Liver (tissue), 9 donors: ENCODE results near the gene STIM1. TPM values are rescaled to one million over a fixed set of nuclear protein-coding genes. Genes with fewer than 3 reads are reported as not detected.
"Not testable (repeated sequence)": the region's sequence is repeated elsewhere in the genome, so short reads cannot be mapped to it uniquely, and the experiment has no call there.

Experiments
- DNase-seq: peaks from one replicate; pipeline ENCODE4 v3.0.0-alpha.2; 2017; ENCODE audit warnings: low spot score
- H3K27ac ChIP-seq, 2 donors: one replicate each; pipeline ENCODE4 v1.7.0; 2013; ENCODE audit warnings: inconsistent platforms in 2 of 2, low read length in 2 of 2, control low read depth in 1 of 2, low read depth in 1 of 2, mild to moderate bottlenecking in 1 of 2
- H3K27me3 ChIP-seq, 4 donors: one replicate each; pipeline versions ENCODE4 v1.6.1 to v1.7.0; 2013; ENCODE audit warnings: low read length in 3 of 4, inconsistent platforms in 1 of 4, mild to moderate bottlenecking in 1 of 4, moderate library complexity in 1 of 4; ENCODE audit not compliant: control insufficient read depth in 4 of 4, insufficient read depth in 4 of 4
- H3K36me3 ChIP-seq, 4 donors: one replicate each; pipeline versions ENCODE4 v1.6.1 to v1.7.0; 2013; ENCODE audit warnings: low read length in 3 of 4, mild to moderate bottlenecking in 3 of 4, low read depth in 1 of 4, moderate library complexity in 1 of 4; ENCODE audit not compliant: control insufficient read depth in 4 of 4, insufficient read depth in 3 of 4
- H3K4me1 ChIP-seq, 4 donors: one replicate each; pipeline versions ENCODE4 v1.6.1 to v1.7.0; 2013; ENCODE audit warnings: low read length in 3 of 4, mild to moderate bottlenecking in 3 of 4, moderate library complexity in 1 of 4; ENCODE audit not compliant: control insufficient read depth in 4 of 4, insufficient read depth in 4 of 4
- H3K4me3 ChIP-seq, 3 donors: one replicate each; pipeline versions ENCODE4 v1.6.1 to v1.7.0; 2013; ENCODE audit warnings: low read length in 3 of 3, control low read depth in 1 of 3, low read depth in 1 of 3, mild to moderate bottlenecking in 1 of 3
- H3K9ac ChIP-seq, 2 donors: one replicate each; pipeline ENCODE4 v1.7.0; 2013; ENCODE audit warnings: low read length in 2 of 2, mild to moderate bottlenecking in 2 of 2, moderate library complexity in 2 of 2, control low read depth in 1 of 2, low read depth in 1 of 2
- H3K9me3 ChIP-seq, 4 donors: one replicate each; pipeline versions ENCODE4 v1.6.1 to v1.7.0; 2013; ENCODE audit warnings: low read length in 3 of 4; ENCODE audit not compliant: control insufficient read depth in 4 of 4
- EGR1 ChIP-seq, 2 donors: IDR thresholded peaks; 2 replicates each; pipeline ENCODE4 v1.6.1; 2016 to 2018; ENCODE audit warnings: antibody characterized with exemption in 2 of 2, low read depth in 2 of 2
- GABPA ChIP-seq, 2 donors: IDR thresholded peaks in 1 of 2; conservative IDR thresholded peaks in 1 of 2; 2 replicates each; pipeline ENCODE4 v1.6.1; 2016; ENCODE audit warnings: antibody characterized with exemption in 2 of 2, mild to moderate bottlenecking in 1 of 2, moderate library complexity in 1 of 2
- HNF4A ChIP-seq, 2 donors: conservative IDR thresholded peaks; 2 replicates each; pipeline ENCODE4 v1.6.1; 2016; ENCODE audit warnings: antibody characterized with exemption in 2 of 2, mild to moderate bottlenecking in 2 of 2
- HNF4G ChIP-seq: IDR thresholded peaks from 2 replicates; pipeline ENCODE4 v1.6.1; 2016; ENCODE audit warnings: antibody characterized with exemption
- JUND ChIP-seq, 2 donors: IDR thresholded peaks; 2 replicates each; pipeline ENCODE4 v1.6.1; 2016; ENCODE audit warnings: antibody characterized with exemption in 2 of 2
- NR2F2 ChIP-seq: IDR thresholded peaks from 2 replicates; pipeline ENCODE4 v1.6.1; 2016; ENCODE audit warnings: antibody characterized with exemption
- RAD21 ChIP-seq, 2 donors: IDR thresholded peaks; 2 replicates each; pipeline ENCODE4 v1.6.1; 2016; ENCODE audit warnings: antibody characterized with exemption in 2 of 2, mild to moderate bottlenecking in 2 of 2
- SP1 ChIP-seq: IDR thresholded peaks from 2 replicates; pipeline ENCODE4 v1.6.1; 2018; ENCODE audit warnings: antibody characterized with exemption, mild to moderate bottlenecking
- TAF1 ChIP-seq: conservative IDR thresholded peaks from 2 replicates; pipeline ENCODE4 v1.6.1; 2016; ENCODE audit warnings: antibody characterized with exemption, mild to moderate bottlenecking
- WGBS: extraction: QIAGEN DNeasy Blood & Tissue Kit; methylation state at CpG from one replicate; pipeline ENCODE4 v1.1.7; 2013; 5-methylcytosine and 5-hydroxymethylcytosine counted together
- polyA plus RNA-seq, 2 donors: library from polyadenylated mRNA; stranded (reverse) in 1 of 2; unstranded in 1 of 2; fragments of 200-250 nt in 1 of 2; fragments of >200 nt in 1 of 2; fragmentation: Nextera tagmentation in 1 of 2; extraction: Ambion mirVana in 1 of 2; gene quantifications; one replicate each; pipeline versions ENCODE4 v1.2.1 to v1.2.3, GENCODE V29; 2013 to 2015
- total RNA-seq, 2 donors: library from RNA; depleted of rRNA; stranded (reverse); fragments of >200 nt; gene quantifications; one replicate each; pipeline ENCODE4 v1.2.3, GENCODE V29; 2014
- TF ChIP-seq, protein P1 (sequence below): IDR thresholded peaks from 2 replicates; pipeline ENCODE4 v1.6.1; 2016; ENCODE audit warnings: antibody characterized with exemption
- TF ChIP-seq, protein P2 (sequence below): IDR thresholded peaks from 2 replicates; pipeline ENCODE4 v1.6.1; 2016; ENCODE audit warnings: antibody characterized with exemption
- TF ChIP-seq, protein P3 (sequence below): fragments of 150-350 bp; IDR thresholded peaks from 2 replicates; pipeline ENCODE4 v1.5.1; 2017; ENCODE audit warnings: improper control_type of control experiment, low read depth, low read length; ENCODE audit not compliant: missing input control
- donor health status: healthy.
- donor health status: healthy.
- donor health status: healthy.
- donor health status: healthy.
- donor health status: healthy.

Gene STIM1
- total and polyA plus RNA-seq, 4 donors, result 19.7 to 42.9 (median 25.1) TPM

DNA sequence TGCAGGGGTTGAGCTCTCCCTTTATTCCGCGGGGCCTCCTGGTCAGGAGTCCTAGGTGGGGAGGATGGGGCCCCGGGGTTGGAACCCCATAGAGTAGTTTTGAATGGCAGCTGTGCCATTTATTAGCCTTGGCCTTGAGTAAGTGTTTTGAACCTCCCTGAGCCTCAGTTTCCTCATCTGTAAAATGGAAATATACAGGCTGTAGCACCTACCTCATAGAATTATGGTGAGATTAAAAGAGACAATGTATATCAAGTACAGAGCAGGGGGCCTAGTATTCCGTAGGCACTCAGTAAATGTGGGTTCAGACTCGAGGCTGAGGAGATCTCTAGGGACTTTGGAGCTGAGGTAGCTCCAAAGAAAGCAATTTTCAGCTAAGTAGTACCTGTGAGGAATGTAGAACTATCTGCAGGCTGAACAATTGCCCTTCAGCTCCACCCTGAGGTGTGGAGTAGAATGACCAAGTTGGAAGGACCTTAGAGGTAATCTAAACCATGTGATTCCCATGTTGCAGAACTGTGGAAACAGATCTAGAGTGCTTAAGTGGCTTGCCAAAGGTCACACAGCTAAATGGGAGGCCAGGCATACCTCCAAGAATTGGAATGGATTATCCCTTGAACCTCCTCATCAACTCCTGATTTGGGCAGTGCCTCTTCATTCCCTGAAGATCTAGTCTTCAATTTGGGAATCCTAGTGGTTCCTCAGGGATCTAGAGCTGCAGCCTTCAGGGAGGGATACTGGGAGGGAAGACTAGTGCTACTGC is 46.4 kb upstream of the STIM1 start (continued):
- TF ChIP-seq HNF4G (peak; percentile 11), JUND (IDR thresholded peaks at IDR 0.05) (no peak), NR2F2 (no peak), TAF1 (no peak)
- TF ChIP-seq, protein P1, sequence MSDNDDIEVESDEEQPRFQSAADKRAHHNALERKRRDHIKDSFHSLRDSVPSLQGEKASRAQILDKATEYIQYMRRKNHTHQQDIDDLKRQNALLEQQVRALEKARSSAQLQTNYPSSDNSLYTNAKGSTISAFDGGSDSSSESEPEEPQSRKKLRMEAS, result peak; percentile 15

DNA sequence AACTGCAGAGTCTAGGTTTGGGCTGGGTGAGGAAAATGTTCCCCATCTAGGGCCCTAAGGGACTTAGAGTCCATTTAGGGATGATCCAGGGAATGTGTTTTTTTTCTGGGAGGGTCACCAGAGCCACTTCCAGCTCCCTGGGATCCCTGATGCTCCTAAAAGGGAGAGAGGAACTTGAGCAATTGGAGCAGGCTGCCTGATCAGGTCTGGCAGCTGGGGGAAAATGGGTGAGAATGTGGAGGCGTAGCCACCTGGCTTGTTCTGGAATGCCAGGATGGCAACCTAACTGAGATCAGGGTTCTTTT is 45.9 kb upstream of the STIM1 start:
- Histone ChIP-seq H3K4me3 (no peak overlapping the region), H3K27me3 (no peaks in the 10 kb centered on the region), H3K9me3 (no peaks in the 10 kb centered on the region), H3K4me1 (peaks cover 3 to 17% (median 10%) of the 10 kb centered on the region in 4 donors), H3K9ac (no peak overlapping the region), H3K36me3 (no peaks in the 10 kb centered on the region), H3K27ac (no peak overlapping the region)
- WGBS, result 98% methylated on average over 1 of the region's 1 CpG
- DNase-seq, result no peak
- TF ChIP-seq, protein P2, sequence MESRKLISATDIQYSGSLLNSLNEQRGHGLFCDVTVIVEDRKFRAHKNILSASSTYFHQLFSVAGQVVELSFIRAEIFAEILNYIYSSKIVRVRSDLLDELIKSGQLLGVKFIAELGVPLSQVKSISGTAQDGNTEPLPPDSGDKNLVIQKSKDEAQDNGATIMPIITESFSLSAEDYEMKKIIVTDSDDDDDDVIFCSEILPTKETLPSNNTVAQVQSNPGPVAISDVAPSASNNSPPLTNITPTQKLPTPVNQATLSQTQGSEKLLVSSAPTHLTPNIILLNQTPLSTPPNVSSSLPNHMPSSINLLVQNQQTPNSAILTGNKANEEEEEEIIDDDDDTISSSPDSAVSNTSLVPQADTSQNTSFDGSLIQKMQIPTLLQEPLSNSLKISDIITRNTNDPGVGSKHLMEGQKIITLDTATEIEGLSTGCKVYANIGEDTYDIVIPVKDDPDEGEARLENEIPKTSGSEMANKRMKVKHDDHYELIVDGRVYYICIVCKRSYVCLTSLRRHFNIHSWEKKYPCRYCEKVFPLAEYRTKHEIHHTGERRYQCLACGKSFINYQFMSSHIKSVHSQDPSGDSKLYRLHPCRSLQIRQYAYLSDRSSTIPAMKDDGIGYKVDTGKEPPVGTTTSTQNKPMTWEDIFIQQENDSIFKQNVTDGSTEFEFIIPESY, result no peak
- peak; percentile 2 for TF ChIP-seq HNF4G

DNA sequence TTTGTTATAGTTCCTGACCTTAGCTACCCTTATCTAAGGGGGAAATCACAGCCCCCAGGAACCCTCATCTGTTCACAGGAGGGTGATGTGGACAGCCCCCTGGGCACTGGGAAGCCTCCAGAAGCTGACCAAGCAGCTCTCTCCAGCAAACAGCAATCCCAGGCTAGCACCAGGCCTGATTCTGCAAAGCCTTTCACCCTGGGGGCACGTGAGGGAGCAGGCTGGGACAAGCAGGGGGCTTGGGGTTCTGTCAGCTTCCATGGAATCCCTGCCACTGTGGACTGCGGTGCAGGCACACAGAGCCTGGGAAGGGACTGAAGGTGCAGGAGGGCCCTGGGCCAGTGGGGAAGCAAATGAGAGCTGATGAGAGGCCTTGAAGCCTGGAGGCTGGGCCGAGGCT is 45.0 kb upstream of the STIM1 start:
- H3K4me1 ChIP-seq, result peaks cover 3 to 17% (median 10%) of the 10 kb centered on the region in 4 donors
- no peak overlapping the region for H3K9ac ChIP-seq
- TF ChIP-seq NR2F2, result no peak
- no peak for TF ChIP-seq JUND (IDR thresholded peaks at IDR 0.05)
- no peak for TF ChIP-seq SP1
- TF ChIP-seq EGR1 (IDR thresholded peaks at IDR 0.05; ENCODE audit: low read depth in 2 of 2), result no peak
- 96% methylated on average over 3 of the region's 3 CpGs for WGBS
- no peaks in the 10 kb centered on the region for H3K9me3 ChIP-seq
- no peaks in the 10 kb centered on the region for H3K27me3 ChIP-seq
- no peak overlapping the region for H3K27ac ChIP-seq
- DNase-seq, result no peak
- no peak overlapping the region for H3K4me3 ChIP-seq
- H3K36me3 ChIP-seq, result no peaks in the 10 kb centered on the region

DNA sequence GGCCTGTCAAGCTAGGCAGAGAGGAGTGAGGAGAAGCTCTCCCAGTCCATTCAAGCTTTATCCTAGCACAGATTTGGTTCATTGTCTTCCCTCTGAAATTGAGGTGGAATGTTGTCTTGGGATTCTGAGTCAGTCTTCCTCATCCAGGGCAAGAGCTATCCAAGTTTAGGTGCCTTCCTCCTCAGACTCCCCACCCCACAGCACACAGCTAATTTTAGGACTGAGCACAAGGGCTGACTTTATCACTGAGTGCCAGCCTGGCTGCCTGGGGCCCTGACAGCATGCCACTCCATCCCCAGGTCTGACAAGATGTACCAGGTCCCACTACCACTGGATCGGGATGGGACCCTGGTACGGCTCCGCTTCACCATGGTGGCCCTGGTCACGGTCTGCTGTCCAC is 44.5 kb upstream of the STIM1 start:
- H3K4me3 ChIP-seq, result no peak overlapping the region
- H3K9ac ChIP-seq, result no peak overlapping the region
- H3K36me3 ChIP-seq, result no peaks in the 10 kb centered on the region
- no peak overlapping the region for H3K27ac ChIP-seq
- H3K4me1 ChIP-seq, result peaks cover 3 to 17% (median 10%) of the 10 kb centered on the region in 4 donors
- no peaks in the 10 kb centered on the region for H3K27me3 ChIP-seq
- DNase-seq, result no peak
- WGBS, result 95% methylated on average over 4 of the region's 4 CpGs
- no peak for TF ChIP-seq EGR1 (IDR thresholded peaks at IDR 0.05; ENCODE audit: low read depth in 2 of 2)
- TF ChIP-seq HNF4G, result no peak
- TF ChIP-seq, protein P3, sequence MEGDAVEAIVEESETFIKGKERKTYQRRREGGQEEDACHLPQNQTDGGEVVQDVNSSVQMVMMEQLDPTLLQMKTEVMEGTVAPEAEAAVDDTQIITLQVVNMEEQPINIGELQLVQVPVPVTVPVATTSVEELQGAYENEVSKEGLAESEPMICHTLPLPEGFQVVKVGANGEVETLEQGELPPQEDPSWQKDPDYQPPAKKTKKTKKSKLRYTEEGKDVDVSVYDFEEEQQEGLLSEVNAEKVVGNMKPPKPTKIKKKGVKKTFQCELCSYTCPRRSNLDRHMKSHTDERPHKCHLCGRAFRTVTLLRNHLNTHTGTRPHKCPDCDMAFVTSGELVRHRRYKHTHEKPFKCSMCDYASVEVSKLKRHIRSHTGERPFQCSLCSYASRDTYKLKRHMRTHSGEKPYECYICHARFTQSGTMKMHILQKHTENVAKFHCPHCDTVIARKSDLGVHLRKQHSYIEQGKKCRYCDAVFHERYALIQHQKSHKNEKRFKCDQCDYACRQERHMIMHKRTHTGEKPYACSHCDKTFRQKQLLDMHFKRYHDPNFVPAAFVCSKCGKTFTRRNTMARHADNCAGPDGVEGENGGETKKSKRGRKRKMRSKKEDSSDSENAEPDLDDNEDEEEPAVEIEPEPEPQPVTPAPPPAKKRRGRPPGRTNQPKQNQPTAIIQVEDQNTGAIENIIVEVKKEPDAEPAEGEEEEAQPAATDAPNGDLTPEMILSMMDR, result no peak
- TF ChIP-seq GABPA (IDR thresholded peaks at IDR 0.05 in 1 of 2, conservative IDR thresholded peaks at IDR 0.05 in 1 of 2), result no peak
- TF ChIP-seq RAD21 (IDR thresholded peaks at IDR 0.05), result no peak
- TF ChIP-seq, protein P1, result no peak
- TF ChIP-seq HNF4A (conservative IDR thresholded peaks at IDR 0.05), result no peak
- no peaks in the 10 kb centered on the region for H3K9me3 ChIP-seq

DNA sequence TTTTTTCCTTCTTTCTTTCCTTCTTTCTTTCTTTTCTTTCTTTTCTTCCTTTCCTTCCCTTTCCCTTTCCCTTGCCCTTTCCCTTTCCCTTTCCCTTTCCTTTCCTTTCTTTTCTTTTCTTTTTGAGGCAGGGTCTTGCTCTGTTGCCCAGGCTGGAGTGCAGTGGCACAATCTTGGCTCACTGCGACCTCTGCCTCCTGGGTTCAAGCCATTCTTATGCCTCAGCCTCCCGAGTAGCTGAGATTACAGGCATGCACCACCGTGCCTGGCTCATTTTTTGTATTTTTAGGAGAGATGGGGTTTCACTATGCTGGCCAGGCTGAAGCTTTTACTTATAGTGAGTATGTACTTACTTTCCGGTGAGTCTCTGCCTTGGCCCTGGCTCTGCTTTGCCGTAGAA is 40.6 kb upstream of the STIM1 start:
- WGBS, result 96% methylated on average over 5 of the region's 5 CpGs
- not testable (repeated sequence) for DNase-seq

More for the DNA sequence above, 40.6 kb upstream of the STIM1 start:
- H3K9ac ChIP-seq, H3K27me3 ChIP-seq, H3K4me1 ChIP-seq, H3K27ac ChIP-seq, H3K36me3 ChIP-seq, H3K9me3 ChIP-seq, H3K4me3 ChIP-seq: not testable (repeated sequence)
